WTC11 (cell line): ENCODE measurements around the gene CYP19A1. TPM values are rescaled to one million over a fixed set of nuclear protein-coding genes. Genes with fewer than 3 reads are reported as not detected.
A peak's percentile ranks its signal among the peaks of the same experiment; 100 is the strongest.

Experiments used
- ATAC-seq: fragments of 200-7000 bp; cut with Tn5 transposase; 2 replicates; pipeline ENCODE4 v1.10.0; 2021; ENCODE audit warnings: mild to moderate bottlenecking, moderate library complexity
- CTCF ChIA-PET: fragments of 300-600 bp; sonication (Branson Sonifier 250); formaldehyde crosslinking; loops from one replicate; lab custom pipeline; 2021; ENCODE audit warnings: antibody characterized with exemption; lab: Charles Lee
- POLR2A ChIA-PET: fragments of 350-600 bp; sonication (Branson Sonifier 250); formaldehyde crosslinking; loops from one replicate; lab custom pipeline; 2021; ENCODE audit warnings: antibody characterized with exemption; lab: Charles Lee
- DNase-seq: peaks from one replicate; pipeline ENCODE4 v3.0.0; 2021; ENCODE audit warnings: low spot score
- H3K27ac Mint-ChIP-seq: 2 replicates; pipeline ENCODE4 v1.8.0; 2021; ENCODE audit warnings: mixed read lengths
- H3K27me3 Mint-ChIP-seq: 2 replicates; pipeline ENCODE4 v1.8.0; 2021; ENCODE audit warnings: low read depth, mild to moderate bottlenecking, moderate library complexity, mixed read lengths
- H3K36me3 Mint-ChIP-seq: 2 replicates; pipeline ENCODE4 v1.8.0; 2021; ENCODE audit warnings: mixed read lengths
- H3K4me1 Mint-ChIP-seq: 2 replicates; pipeline ENCODE4 v1.8.0; 2022; ENCODE audit warnings: mixed read lengths
- H3K4me3 Mint-ChIP-seq: 2 replicates; pipeline ENCODE4 v1.8.0; 2021; ENCODE audit warnings: mild to moderate bottlenecking, moderate library complexity, mixed read lengths
- H3K9me3 Mint-ChIP-seq: 2 replicates; pipeline ENCODE4 v1.8.0; 2021; ENCODE audit warnings: mixed read lengths
- ATF1 ChIP-seq: sonication (generic); formaldehyde crosslinking; IDR thresholded peaks from 2 replicates; pipeline ENCODE4 v1.8.1; 2023; ENCODE audit warnings: mild to moderate bottlenecking, moderate library complexity, missing genetic modification reagents
- CBFB ChIP-seq: sonication (generic); formaldehyde crosslinking; IDR thresholded peaks from 2 replicates; pipeline ENCODE4 v1.8.1; 2022; ENCODE audit warnings: mild to moderate bottlenecking, low read depth, missing genetic modification reagents
- FOXP1 ChIP-seq: sonication (generic); formaldehyde crosslinking; IDR thresholded peaks from 2 replicates; pipeline ENCODE4 v1.8.0; 2022; ENCODE audit warnings: missing genetic modification reagents, mild to moderate bottlenecking, moderate library complexity, borderline replicate concordance
- JUN ChIP-seq: sonication (generic); formaldehyde crosslinking; IDR thresholded peaks from 2 replicates; pipeline ENCODE4 v1.8.0; 2023; ENCODE audit warnings: mild to moderate bottlenecking, missing genetic modification reagents
- NFE2L1 ChIP-seq: sonication (generic); formaldehyde crosslinking; IDR thresholded peaks from 2 replicates; pipeline ENCODE4 v1.8.1; 2023; ENCODE audit warnings: missing genetic modification reagents
- NR1H2 ChIP-seq: sonication (generic); formaldehyde crosslinking; IDR thresholded peaks from 2 replicates; pipeline ENCODE4 v1.9.0; 2021; ENCODE audit warnings: mild to moderate bottlenecking, moderate library complexity, missing genetic modification reagents
- RORB ChIP-seq: fragments of 250-450 bp; sonication (Bioruptor Pico); IDR thresholded peaks from 2 replicates; pipeline ENCODE4 v1.9.0; 2021; ENCODE audit warnings: mild to moderate bottlenecking
- SOX15 ChIP-seq: fragments of 250-450 bp; sonication (Bioruptor Pico); IDR thresholded peaks from 2 replicates; pipeline ENCODE4 v1.9.0; 2021; ENCODE audit warnings: mild to moderate bottlenecking
- TCF7 ChIP-seq: sonication (generic); formaldehyde crosslinking; IDR thresholded peaks from 2 replicates; pipeline ENCODE4 v1.8.0; 2022; ENCODE audit warnings: mild to moderate bottlenecking, low read depth, missing genetic modification reagents, moderate library complexity
- TEAD1 ChIP-seq: sonication (generic); formaldehyde crosslinking; IDR thresholded peaks from 2 replicates; pipeline ENCODE4 v1.8.0; 2022; ENCODE audit warnings: mild to moderate bottlenecking, missing genetic modification reagents
- ZNF232 ChIP-seq: sonication (generic); formaldehyde crosslinking; IDR thresholded peaks from 2 replicates; pipeline ENCODE4 v1.8.0; 2022; ENCODE audit warnings: mild to moderate bottlenecking, missing genetic modification reagents
- ZNF263 ChIP-seq: sonication (generic); formaldehyde crosslinking; IDR thresholded peaks from 2 replicates; pipeline ENCODE4 v1.8.1; 2022; ENCODE audit warnings: low read depth, mild to moderate bottlenecking, moderate library complexity, missing genetic modification reagents
- ZNF317 ChIP-seq: sonication (generic); formaldehyde crosslinking; IDR thresholded peaks from 2 replicates; pipeline ENCODE4 v1.8.1; 2023; ENCODE audit warnings: low read depth, mild to moderate bottlenecking, moderate library complexity, missing genetic modification reagents, borderline replicate concordance
- ZNF532 ChIP-seq: fragments of 250-450 bp; sonication (Bioruptor Pico); IDR thresholded peaks from 2 replicates; pipeline ENCODE4 v1.9.0; 2021; ENCODE audit warnings: mild to moderate bottlenecking, borderline replicate concordance
- total RNA-seq: library from RNA; stranded (reverse); gene quantifications from 3 replicates; pipeline ENCODE4 v1.2.3, GENCODE V29; 2021
- TF ChIP-seq, protein P1 (sequence below): sonication (generic); formaldehyde crosslinking; IDR thresholded peaks from 2 replicates; pipeline ENCODE4 v1.8.1; 2023; ENCODE audit warnings: mild to moderate bottlenecking, missing genetic modification reagents, moderate library complexity
- TF ChIP-seq, protein P2 (sequence below): fragments of 200-600 bp; IDR thresholded peaks from 2 replicates; pipeline ENCODE4 v1.8.0; 2022; ENCODE audit warnings: antibody characterized with exemption
- TF ChIP-seq, protein P3 (sequence below): sonication (generic); formaldehyde crosslinking; conservative IDR thresholded peaks from 2 replicates; pipeline ENCODE4 v1.8.1; 2023; ENCODE audit warnings: mild to moderate bottlenecking, low read depth, missing genetic modification reagents, moderate library complexity

CYP19A1 gene
- total RNA-seq, 1 experiment from 2014 or later, result not detected

DNA sequence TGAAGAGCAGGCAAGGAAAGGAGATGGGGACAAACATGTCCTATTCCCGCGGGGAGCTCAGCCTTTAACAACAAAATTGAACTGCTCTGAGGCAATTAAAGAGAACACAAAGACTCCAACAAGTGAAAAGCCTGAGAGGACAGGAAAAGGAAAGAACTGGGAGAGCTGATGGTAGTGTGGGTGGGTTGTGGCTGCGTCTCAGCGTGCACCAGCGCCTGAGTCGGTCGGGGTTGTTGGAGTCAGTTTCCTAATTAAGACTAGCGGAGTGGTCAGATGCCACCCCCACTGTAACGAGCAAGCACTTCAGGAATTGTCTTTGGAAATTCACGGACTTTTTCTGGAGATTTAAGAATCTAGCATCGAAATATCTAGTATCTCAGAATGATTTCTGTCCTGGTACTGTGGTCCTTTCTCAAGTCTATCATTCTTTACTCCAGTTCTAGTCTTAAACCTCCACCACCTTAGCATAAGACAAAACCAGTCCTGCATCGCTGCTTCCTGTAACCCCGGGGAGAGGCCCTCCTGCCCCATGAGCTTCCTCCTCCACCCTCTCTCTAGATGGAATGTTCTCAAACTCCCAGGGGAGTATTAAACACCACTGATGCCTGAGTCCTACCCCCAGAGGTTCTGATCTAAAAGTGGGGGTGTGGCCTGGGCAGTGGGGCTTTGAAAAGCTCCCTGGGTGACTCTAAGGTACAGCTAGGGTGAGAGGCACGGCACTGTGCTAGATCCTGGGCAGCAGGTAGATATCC lies 104.0 kb downstream of the CYP19A1 start (continued):
- no peak for TF ChIP-seq JUN (CRISPR knock-in tag)
- TF ChIP-seq, protein P1, sequence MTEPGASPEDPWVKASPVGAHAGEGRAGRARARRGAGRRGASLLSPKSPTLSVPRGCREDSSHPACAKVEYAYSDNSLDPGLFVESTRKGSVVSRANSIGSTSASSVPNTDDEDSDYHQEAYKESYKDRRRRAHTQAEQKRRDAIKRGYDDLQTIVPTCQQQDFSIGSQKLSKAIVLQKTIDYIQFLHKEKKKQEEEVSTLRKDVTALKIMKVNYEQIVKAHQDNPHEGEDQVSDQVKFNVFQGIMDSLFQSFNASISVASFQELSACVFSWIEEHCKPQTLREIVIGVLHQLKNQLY, result no peak

DNA sequence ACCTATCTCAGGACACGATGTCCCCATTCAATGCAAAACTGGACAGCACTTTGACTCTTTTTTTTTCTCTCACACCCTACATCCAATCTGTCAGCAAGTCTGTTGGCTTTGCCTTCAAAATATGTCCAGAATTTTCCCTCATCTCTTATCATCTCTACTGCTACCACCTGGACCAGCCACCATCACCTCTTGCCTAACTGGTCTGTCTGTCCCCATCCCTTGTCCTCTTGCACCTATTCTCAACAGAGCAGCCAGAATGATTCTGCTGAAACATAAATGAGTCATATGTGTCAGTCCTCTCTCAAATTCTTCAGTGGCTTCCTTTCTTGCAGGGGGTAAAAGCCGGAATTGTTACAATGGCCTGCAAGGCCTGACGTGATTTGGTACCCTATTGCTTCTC lies 105.8 kb downstream of the CYP19A1 start:
- H3K9me3 Mint-ChIP-seq, result no peaks in the 10 kb centered on the region

GRCh38 chr15:51229907-51230330 lies 108.5 kb downstream of the CYP19A1 start:
- ATAC-seq (peak; percentile 46), DNase-seq (no peak)
- Mint-ChIP-seq H3K27me3 (no peaks in the 10 kb centered on the region), H3K4me3 (no peak overlapping the region), H3K4me1 (peaks cover 24% of the 10 kb centered on the region), H3K27ac (no peak overlapping the region), H3K36me3 (no peaks in the 10 kb centered on the region), H3K9me3 (no peaks in the 10 kb centered on the region)
- ChIA-PET POLR2A (no interaction called here), CTCF (interaction anchor here (0.6 to 6.0 kb wide), 27 partner anchors 9 to 174 kb away, joined by 3 to 69 read pairs (median 5); no protein-coding TSS in a partner anchor)
- TF ChIP-seq, protein P2, sequence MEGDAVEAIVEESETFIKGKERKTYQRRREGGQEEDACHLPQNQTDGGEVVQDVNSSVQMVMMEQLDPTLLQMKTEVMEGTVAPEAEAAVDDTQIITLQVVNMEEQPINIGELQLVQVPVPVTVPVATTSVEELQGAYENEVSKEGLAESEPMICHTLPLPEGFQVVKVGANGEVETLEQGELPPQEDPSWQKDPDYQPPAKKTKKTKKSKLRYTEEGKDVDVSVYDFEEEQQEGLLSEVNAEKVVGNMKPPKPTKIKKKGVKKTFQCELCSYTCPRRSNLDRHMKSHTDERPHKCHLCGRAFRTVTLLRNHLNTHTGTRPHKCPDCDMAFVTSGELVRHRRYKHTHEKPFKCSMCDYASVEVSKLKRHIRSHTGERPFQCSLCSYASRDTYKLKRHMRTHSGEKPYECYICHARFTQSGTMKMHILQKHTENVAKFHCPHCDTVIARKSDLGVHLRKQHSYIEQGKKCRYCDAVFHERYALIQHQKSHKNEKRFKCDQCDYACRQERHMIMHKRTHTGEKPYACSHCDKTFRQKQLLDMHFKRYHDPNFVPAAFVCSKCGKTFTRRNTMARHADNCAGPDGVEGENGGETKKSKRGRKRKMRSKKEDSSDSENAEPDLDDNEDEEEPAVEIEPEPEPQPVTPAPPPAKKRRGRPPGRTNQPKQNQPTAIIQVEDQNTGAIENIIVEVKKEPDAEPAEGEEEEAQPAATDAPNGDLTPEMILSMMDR, result peak; percentile 25; the same call in 1 of the 2 replicates
- no peak for TF ChIP-seq TEAD1

More for the DNA sequence above, 105.8 kb downstream of the CYP19A1 start:
- Mint-ChIP-seq H3K36me3 (no peaks in the 10 kb centered on the region), H3K4me3 (no peak overlapping the region), H3K27ac (no peak overlapping the region), H3K4me1 (peaks cover 48% of the 10 kb centered on the region), H3K27me3 (no peaks in the 10 kb centered on the region)
- CTCF ChIA-PET, result no interaction called here
- DNase-seq (no peak), ATAC-seq (no peak)
- POLR2A ChIA-PET, result no interaction called here
- no peak for TF ChIP-seq ZNF263 (CRISPR knock-in tag)
- no peak for TF ChIP-seq TCF7
- TF ChIP-seq ZNF232, result no peak
- TF ChIP-seq FOXP1, result no peak

DNA sequence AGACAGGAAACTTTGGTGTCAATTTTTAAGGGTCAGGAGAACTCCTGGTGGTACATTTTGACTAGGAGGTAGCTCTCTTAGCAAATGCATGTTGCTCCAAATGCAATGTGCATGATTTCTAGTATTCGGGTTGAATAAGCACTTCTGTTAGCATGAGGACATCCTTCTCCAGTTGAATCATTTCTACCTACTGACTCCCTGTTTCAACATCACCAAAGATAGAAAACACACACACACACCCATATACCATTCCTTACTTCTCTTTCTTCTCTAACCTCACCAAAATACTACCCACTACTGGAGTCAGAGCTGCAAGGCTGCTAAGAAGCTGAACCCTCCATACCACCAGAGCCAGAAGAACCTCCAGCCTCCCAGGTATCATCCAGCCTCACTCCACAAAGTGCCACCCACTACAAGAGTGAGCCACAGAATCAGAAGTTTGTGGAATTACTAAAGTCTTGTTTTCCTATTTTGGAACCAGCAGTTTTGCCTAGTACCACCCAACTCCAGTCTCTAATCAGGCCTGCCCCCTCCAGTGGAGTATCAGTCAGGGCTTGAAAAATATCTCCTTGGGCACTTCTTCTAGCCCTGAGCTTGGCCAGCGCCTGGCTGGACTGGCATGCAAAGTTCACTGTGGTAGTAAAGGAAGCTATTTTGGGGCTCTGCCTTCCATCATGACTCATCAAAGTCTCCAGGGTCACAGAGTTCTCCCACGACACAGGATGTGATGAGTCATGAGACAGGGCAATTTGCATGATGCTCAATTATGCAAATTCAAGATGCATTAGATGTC lies 110.3 kb downstream of the CYP19A1 start:
- peak overlapping the region; percentile 2 for H3K27ac Mint-ChIP-seq

More for the DNA sequence above, 110.3 kb downstream of the CYP19A1 start:
- Mint-ChIP-seq H3K36me3 (no peaks in the 10 kb centered on the region), H3K27me3 (no peaks in the 10 kb centered on the region), H3K9me3 (no peaks in the 10 kb centered on the region), H3K4me1 (peaks cover 10% of the 10 kb centered on the region), H3K4me3 (no peak overlapping the region)
- ChIA-PET POLR2A (no interaction called here), CTCF (interaction anchor here (0.7 to 6.0 kb wide), 7 partner anchors 10 to 152 kb away, joined by 3 to 69 read pairs (median 5); no protein-coding TSS in a partner anchor)
- TF ChIP-seq SOX15 (CRISPR knock-in tag), result no peak
- TF ChIP-seq RORB (CRISPR knock-in tag), result no peak
- TF ChIP-seq ATF1 (CRISPR knock-in tag), result no peak
- TF ChIP-seq NR1H2 (CRISPR knock-in tag), result no peak
- TF ChIP-seq ZNF532 (CRISPR knock-in tag), result no peak
- TF ChIP-seq ZNF317 (CRISPR knock-in tag), result no peak
- TF ChIP-seq CBFB (CRISPR knock-in tag), result no peak
- TF ChIP-seq, protein P3, sequence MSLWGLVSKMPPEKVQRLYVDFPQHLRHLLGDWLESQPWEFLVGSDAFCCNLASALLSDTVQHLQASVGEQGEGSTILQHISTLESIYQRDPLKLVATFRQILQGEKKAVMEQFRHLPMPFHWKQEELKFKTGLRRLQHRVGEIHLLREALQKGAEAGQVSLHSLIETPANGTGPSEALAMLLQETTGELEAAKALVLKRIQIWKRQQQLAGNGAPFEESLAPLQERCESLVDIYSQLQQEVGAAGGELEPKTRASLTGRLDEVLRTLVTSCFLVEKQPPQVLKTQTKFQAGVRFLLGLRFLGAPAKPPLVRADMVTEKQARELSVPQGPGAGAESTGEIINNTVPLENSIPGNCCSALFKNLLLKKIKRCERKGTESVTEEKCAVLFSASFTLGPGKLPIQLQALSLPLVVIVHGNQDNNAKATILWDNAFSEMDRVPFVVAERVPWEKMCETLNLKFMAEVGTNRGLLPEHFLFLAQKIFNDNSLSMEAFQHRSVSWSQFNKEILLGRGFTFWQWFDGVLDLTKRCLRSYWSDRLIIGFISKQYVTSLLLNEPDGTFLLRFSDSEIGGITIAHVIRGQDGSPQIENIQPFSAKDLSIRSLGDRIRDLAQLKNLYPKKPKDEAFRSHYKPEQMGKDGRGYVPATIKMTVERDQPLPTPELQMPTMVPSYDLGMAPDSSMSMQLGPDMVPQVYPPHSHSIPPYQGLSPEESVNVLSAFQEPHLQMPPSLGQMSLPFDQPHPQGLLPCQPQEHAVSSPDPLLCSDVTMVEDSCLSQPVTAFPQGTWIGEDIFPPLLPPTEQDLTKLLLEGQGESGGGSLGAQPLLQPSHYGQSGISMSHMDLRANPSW (CRISPR knock-in tag), result no peak
- no peak for TF ChIP-seq NFE2L1 (CRISPR knock-in tag)
- ATAC-seq, result peak; percentile 42
- no peak for DNase-seq
